ENCODE data around the gene ZNF275.
"Not testable (repeated sequence)": the region's sequence is repeated elsewhere in the genome, so short reads cannot be mapped to it uniquely, and the experiment has no call there.

Gene ZNF275, protein sequence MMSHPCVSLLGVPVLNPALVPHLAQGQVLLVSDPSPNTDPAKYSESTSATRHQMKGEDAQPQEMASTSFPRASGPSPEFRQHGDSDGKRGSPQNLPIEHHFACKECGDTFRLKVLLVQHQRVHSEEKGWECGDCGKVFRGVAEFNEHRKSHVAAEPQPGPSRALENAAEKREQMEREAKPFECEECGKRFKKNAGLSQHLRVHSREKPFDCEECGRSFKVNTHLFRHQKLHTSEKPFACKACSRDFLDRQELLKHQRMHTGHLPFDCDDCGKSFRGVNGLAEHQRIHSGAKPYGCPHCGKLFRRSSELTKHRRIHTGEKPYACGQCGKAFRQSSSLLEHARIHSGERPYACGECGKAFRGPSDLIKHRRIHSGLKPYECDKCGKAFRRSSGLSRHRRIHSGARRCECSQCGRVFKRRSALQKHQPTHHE

DNA sequence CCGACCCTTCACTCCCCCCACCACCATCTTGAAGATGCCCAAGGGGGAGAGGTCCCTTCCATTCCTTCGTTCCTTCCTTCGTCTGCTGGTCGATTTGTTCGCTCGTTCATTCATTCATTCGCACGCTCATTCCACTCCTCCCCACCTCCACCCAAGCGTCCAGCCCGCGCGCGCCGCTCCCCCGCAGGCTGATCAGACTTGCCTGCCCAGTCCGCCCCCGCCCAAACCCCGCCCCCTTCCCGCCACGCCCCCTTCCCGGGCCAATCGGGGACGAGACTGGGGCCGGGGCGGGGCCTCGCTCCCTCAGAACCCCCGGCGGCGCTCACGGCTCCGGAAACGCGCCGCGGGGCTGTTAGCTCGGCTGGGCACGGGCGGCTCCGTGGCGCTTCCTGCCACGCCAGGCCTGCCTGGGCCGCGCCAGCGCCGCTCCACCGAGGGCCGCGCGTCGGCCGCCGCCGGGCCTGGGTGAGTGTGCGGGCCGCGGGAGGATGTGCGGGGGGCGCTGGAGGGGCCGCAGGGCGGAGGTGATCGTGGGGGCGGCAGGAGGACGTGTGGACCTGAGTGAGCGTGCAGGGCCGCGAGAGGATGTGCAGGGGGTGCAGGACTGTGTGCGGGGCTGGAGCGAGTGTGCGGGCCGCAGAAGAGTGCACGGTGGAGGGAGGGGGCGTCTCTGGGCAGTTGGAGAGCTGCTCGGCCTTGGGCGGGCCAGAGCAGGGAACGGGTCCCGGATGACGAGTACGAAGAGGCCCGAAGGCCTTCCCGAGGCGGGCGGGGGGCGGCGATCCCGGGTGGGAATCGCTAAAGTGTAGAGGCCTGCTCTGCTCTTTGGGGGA, at the start of gene ZNF275:
Gene ZNF275 (plus strand): TSS at position 333 of the 833 bp plus-strand sequence. CDS start 2,527 bp downstream, outside the sequence.
- DNase-seq (ENCODE audit: low read depth) = peak; percentile 29
- peak within 1 kb of the TSS; percentile 65 for H3K4me3 ChIP-seq (ENCODE audit: low read depth, low read length)

DNA sequence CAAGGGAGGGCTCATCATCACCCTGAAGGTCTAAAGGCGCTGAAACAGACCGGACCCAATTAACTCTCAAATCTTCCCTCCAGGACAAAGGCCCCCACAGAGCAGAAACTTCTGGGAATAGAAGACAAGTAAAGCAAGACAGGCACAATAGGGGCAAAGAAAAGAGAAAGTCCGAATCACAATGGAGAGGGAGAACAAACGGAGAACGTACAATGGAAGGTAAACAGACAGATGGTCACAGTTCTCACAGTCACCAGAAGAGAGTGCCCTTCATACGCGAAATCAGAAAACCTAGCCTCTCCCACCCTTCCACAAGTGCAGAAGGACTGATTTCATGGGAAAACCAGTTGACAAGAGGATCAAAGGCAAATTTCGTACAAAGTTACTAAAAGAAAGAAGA, 48.3 kb upstream of the ZNF275 start:
- not testable (repeated sequence) for DNase-seq (ENCODE audit: low read depth); H3K4me3 ChIP-seq (ENCODE audit: low read depth, low read length)

DNA sequence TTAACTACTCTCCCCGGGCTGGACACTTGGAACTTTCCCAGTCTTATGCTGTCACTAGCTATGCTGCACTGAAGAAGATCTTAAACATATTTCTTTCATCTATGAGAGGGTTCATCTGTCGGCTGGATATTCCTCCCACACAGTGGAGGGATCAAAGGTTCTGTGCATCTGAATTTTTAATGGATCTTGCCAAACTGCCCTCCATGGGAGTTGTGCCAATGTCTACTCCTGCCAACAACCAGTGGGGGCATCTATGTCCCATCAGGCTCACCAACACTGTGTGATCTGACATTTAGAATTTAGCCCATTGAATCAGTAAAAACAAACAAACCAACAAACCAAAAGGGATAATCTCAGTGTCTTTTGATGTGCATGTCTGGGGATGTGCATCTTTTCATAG, 45.1 kb upstream of the ZNF275 start:
- not testable (repeated sequence) for H3K4me3 ChIP-seq (ENCODE audit: low read depth, low read length); DNase-seq (ENCODE audit: low read depth)

DNA sequence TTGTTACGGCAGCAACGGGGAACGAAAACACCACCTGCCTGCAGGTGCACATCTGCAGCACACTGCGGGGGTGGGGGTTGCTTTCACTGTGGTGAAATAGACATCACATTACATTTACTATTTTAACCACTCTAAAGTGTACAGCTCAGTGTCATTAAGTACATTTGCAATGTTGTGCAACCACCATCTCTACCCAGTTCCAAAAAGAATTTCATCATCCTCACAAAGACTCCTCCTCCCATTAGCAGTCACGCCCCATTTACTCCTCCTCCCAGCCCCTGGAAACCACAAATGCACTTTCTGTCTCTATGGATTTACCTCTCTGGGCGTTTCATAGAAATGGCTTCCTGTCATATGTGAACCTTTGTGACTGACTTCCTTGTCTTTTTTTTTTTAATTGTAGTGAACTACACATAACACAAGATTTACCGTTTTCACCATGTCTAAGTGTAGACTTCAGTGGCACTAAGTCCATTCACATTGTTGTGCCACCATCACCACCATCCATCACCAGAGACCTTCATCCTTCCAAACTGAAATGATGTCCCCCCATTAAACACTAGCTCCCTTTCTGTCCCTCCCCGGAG, 40.4 kb upstream of the ZNF275 start:
- not testable (repeated sequence) for DNase-seq (ENCODE audit: low read depth); H3K4me3 ChIP-seq (ENCODE audit: low read depth, low read length)

DNA sequence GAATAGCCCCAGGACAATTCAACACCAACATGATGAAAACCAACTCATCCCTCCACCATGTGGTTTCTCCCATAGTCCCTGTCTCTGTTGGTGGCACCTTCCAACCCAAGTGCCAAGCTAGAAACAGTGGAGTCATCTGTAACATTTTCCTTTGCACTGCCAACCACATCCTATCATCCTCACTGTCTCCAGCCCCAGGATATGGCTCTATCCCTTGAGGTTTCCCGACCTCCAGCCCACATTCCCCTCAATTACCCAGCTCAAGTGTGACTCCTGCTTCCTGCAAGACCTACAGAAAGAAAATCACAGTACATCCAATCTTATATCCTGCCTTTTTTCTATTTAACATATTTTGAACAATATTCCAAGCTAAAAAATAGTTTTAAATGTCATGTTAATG, 36.6 kb upstream of the ZNF275 start:
- DNase-seq (ENCODE audit: low read depth) = no peak
- H3K4me3 ChIP-seq (ENCODE audit: low read depth, low read length) = no peak overlapping the region

DNA sequence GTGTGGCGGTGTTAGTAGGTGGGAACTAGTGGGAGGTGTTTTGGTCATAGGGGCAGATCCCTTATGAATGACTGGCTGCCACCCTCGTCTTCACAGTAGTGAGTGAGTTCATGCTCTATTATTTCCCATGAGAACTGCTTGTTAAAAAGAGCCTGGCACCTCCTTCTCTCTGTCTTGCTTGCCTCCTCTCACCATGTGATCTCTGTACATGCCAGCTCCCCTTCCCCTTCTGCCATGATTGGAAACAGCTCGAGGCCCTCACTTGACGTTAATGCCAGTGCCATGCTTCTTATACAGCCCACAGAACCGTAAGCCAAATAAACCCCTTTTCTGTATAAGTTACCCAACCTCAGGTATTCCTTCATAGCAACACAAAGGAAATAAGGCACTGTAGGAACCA, 34.1 kb upstream of the ZNF275 start:
- no peak for DNase-seq (ENCODE audit: low read depth)
- H3K4me3 ChIP-seq (ENCODE audit: low read depth, low read length) = no peak overlapping the region

DNA sequence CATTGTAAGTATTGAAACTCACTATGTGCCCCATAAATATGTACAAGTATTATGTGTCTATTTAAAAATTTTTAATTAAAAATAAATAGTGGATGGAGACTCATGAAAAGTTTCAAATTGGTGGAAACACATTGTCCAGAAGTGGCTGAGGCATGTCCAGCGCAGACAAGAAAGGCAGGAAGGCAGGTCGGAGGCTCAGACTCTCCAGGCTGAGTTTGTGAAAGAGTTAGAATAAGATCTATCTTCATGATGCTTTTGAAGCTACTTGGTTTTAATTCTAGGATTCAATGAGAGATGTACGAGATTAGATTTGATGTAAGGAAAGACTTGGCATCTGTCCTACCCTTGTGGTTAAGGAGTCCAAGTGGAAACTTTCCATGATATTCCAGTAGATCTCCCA, 32.2 kb upstream of the ZNF275 start:
- DNase-seq (ENCODE audit: low read depth) = no peak
- H3K4me3 ChIP-seq (ENCODE audit: low read depth, low read length) = no peak overlapping the region

DNA sequence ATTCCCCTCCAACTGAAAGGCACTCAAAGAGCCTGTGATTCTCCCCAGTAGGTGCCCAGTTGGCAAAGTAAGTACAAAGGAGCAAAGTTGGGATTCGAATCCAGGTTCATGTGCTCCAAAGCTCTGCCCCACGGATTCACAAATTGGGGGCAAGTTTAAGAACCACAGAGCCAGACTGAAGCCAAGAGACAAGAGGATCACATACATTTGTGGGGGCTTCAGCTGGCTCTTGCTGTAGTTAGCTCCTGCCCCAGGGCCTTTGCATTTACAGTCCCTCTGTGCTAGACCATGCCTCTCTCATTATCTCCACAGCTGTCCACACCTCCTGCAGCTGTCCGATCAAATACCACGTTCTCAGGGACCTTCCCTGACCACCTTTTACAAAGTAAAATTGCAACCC, 31.2 kb upstream of the ZNF275 start:
- no peak overlapping the region for H3K4me3 ChIP-seq (ENCODE audit: low read depth, low read length)
- no peak for DNase-seq (ENCODE audit: low read depth)

DNA sequence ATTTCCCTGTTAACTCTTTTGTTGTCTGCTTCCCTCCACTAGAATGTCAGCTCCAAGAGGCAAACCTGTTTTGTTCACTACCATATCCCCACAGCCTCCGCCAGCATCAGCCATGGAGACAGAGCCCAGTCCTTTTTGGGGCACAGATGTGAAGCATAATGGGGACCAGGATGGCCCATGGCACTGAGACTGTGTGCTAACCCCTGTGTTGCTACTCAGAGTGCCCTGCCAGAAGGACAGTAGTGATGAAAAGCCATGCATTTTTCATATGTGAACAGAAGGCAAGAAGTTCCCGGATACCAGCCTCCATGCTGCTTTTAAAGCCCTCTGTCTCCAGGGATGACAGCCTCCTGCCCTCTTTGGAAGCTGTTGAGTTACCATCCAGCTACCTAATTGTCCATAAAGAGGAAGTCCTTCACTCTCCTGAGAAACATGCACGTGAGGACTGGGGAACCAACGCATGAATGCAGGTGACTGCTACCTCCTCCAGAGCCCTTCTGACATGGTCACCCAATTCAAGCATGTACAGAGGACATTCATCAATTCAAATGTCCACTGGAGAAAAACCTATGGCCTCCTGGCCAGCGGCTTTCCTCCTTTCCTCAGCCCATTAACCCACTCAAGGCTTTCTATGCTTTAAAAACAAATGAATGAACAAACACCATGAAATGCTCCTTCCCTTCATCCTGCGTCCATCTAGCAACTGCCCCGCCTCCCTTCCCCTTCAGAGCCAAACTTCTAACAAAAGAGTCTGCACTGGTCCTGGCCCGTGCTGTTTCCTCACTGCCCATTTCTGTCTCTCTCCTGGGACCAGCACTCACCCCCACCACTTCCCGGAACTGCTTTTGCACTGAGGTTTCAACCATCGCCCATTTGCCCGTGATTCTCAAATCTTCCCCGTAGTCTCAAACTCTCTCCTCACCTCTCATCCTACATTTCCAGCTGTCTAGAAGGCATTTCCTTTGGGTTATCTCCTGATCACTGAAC, 30.4 kb upstream of the ZNF275 start:
- H3K4me3 ChIP-seq (ENCODE audit: low read depth, low read length) = no peak overlapping the region
- DNase-seq (ENCODE audit: low read depth) = no peak

DNA sequence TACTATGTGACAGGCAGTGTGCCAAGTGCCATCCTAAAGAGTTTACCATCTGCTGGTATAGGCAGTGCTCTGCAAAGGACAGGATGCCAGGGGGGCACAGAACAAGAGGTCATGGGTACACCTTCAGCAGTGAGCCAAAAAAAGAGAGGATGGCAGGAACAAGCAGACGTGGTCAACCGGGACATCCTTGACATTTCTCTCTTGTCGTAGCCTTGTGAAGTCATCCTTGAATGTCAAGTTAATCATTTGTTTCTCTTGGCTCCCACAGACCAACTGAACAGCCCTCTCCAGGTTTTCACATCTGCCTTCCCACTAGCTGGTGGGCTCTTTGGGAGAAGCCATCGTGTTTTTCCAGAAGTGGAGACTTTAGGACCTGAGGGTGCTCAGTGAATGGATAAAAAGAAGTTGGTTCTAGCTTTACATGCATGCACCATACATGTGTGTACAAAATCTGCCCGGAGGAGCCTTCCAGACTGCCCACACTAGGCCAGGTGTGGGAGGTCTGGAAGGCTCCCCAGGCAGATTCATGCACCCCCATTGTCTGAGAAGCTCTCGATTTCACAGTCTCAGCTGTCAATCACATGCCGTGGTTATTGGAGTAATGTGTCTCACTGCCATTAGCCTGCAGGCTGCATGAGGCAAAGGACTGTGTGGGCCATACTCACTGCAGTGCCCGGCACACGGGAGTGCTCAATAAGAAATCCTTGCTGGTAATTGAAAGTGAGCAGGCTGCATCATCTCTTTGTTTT, 28.8 kb upstream of the ZNF275 start:
- H3K4me3 ChIP-seq (ENCODE audit: low read depth, low read length) = no peak overlapping the region
- DNase-seq (ENCODE audit: low read depth) = no peak

DNA sequence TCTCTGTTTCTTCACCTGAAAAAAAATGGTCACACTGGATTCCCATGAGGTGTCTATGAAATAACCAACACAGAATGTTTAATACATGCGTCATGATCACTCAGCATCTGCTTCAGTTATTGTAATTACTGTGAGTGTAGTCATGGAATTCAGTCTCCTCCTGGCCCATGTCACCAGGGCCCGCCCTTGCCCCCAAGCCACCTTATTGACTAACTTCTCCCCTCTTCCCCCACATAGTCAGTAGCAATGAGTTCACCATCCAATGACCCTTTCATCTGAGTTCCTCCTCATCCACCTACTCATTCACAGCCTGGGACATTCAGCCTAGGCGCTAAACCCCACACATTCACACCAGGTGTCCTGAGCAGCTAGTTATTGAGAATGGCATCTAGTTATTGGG, 28.0 kb upstream of the ZNF275 start:
- no peak for DNase-seq (ENCODE audit: low read depth)
- H3K4me3 ChIP-seq (ENCODE audit: low read depth, low read length) = no peak overlapping the region

DNA sequence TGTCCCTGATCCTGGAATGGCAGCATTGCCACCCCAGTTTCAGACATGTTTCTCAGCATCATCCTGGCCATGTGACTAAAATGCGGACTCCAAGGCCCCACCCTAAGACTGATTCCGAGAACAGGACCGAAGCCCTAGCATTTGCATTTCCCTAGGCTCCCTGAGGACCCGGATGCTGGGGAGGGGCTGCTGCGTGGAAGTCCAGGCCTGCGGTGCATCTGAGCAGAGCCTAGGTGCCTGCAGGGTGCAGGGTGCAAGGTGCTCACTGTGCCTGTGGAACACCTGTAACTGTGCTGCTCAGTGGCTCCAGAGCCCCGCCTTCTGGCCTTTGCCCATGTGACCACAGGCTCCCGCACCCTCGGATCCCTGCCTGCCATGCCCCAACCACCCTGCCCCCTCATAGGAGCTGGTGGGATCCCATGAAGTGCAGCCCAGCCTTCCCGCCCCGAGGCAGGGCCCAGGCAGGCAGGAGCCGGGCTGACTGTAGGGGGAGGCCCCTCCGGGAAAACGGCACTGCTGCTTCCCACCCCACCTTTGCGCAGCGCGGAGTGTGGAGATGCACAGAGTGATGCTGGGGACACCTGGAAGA, 27.3 kb upstream of the ZNF275 start:
- DNase-seq (ENCODE audit: low read depth) = no peak
- no peak overlapping the region for H3K4me3 ChIP-seq (ENCODE audit: low read depth, low read length)

DNA sequence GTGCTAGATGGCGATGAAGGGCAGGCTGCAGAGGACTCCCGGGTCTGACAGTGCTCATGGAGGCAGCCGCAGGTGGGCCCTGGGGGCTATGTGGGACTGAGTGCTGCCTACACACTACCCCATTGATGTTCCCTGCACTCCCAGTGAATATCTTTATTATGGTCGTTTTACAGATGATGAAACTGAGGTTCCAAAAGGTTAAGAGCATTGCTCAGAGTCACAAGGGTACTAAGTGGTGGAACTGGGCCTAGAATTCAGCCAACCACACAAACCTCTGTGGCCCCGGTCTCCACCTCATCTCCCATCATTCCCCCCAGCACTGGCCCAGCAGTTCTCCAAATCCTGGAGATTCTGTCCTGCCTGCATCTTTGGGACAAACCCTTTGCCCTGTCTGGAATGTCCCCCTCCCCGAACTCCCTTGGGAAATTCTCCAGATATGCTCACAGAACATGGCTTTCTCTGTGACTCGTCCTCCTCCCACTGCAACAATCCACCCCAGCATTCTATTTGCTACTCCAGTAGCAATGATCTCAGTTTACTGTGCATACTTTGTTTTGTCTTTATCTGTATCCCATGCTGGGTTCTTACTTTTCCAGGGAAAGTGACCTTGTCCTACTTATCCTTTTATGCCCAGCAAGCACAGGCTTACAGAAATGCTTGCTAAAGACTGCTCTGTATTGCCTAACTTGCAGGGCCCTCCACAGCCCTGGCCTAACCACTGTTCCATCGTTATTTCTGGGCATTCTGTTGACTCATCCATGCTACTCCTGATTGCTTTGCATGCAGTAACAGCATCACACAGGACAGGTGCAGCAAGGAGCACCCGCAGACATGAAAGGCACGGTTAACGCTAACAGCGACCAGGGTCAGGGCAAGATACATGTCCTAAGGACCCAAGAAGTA, 26.4 kb upstream of the ZNF275 start:
- H3K4me3 ChIP-seq (ENCODE audit: low read depth, low read length) = no peak overlapping the region
- DNase-seq (ENCODE audit: low read depth) = no peak

DNA sequence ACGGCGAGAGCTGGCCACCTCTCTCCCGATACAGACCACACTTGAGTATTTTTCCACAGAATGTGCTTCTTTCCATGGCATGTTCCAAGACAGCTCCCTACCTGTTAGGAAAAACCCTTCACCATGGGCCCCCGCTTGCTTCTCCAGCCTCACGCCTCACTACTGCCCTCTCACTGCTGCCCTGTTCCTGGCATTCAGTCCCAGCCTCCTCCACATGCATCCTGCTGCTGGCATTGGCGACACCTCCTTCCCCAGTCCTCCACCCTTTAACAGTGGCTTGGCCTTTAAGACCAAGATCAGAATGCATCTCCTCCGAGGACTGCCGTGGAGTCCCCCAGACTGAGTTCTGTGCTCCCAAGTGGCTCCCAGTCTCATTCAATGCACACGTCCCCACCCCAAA, 23.1 kb upstream of the ZNF275 start:
- H3K4me3 ChIP-seq (ENCODE audit: low read depth, low read length) = no peak overlapping the region
- DNase-seq (ENCODE audit: low read depth) = no peak

DNA sequence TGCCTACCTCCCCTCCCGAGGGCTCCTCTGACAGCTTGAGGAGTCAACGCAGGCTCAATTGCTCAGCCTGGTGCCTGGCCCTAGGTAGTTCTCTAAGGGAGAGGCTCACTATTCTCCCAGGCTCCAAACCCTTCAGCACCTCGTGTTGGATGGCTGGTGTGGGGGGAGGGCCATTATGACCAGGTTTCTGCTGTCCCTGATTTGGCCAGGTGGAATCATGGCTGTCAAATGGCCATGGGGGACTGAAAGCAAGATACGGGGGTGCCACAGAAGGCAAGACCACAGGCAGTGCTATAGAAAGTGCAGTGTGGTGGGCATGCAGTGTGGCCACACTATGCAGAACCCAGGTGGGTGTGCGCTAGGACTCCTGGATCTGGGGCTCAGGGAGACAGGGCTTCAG, 21.9 kb upstream of the ZNF275 start:
- no peak for DNase-seq (ENCODE audit: low read depth)
- H3K4me3 ChIP-seq (ENCODE audit: low read depth, low read length) = no peak overlapping the region

DNA sequence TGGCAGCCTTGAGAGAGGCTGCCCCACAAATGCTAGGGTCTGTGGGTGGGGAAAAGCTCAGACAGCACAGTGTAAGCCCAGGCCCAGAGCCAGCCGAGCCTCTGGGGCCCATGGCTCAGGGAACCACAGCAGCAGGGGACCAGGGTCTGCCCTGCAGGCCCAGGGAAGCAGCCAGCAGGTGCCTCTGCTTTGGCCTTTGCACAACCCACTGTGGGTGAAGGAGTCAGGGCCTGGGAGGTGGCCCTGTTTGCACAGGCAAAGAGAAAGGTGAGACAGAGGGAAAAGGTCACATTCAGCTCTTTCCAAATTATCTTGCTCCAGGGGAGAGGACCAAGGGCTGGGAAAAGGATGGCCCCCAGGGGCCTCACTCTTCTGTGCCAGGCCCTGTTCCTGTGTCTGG, 21.1 kb upstream of the ZNF275 start:
- no peak overlapping the region for H3K4me3 ChIP-seq (ENCODE audit: low read depth, low read length)
- no peak for DNase-seq (ENCODE audit: low read depth)

DNA sequence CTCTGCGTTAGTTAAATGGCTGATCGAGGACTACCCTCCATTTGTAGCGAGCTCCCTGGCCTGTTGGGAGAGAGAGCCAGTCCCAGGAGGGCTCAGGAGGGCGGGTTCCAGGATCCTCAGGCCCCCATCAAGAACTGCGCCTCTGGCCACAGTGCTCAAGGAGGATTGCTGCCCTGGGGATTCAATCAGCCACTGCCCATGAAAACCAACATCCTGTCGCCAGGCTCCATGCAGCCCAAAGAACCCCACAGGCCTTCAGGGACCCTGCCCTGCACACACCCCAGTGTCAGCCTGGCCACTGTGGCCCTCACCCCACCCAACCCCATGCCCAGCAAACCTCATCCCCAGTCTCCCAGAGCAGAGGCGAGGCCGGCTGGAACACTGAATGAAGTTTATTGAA, 16.6 kb upstream of the ZNF275 start:
- H3K4me3 ChIP-seq (ENCODE audit: low read depth, low read length) = no peak overlapping the region

More for the DNA sequence above, 16.6 kb upstream of the ZNF275 start:
- DNase-seq (ENCODE audit: low read depth) = no peak
